GM23338 (cell line): Measurements from ENCODE around the gene YIPF6.

Experiments
- CREB1 ChIP-seq: fragments of 250-450 bp; sonication (Bioruptor Pico); IDR thresholded peaks from 2 replicates; pipeline ENCODE4 v1.5.0; 2020; ENCODE audit warnings: low read depth, mild to moderate bottlenecking, moderate library complexity
- CTCF ChIP-seq, 2 experiments: fragments of 200-600 bp in 1 of 2; sonication (generic) in 1 of 2; conservative IDR thresholded peaks; 2 replicates each; pipeline versions ENCODE4 v1.5.1 to v1.6.1; 2016 to 2017; ENCODE audit warnings: antibody characterized with exemption in 2 of 2, low read depth in 2 of 2, mild to moderate bottlenecking in 2 of 2, moderate library complexity in 1 of 2
- EZH2 ChIP-seq: fragments of 200-600 bp; sonication (generic); IDR thresholded peaks from one replicate; pipeline ENCODE4 v1.8.0; 2017; ENCODE audit warnings: antibody characterized with exemption, mild to moderate bottlenecking, low read depth; ENCODE audit not compliant: unreplicated experiment
- EZH2phosphoT487 ChIP-seq: fragments of 200-600 bp; sonication (generic); IDR thresholded peaks from one replicate; pipeline ENCODE4 v1.8.1; 2018; ENCODE audit warnings: antibody characterized with exemption; ENCODE audit not compliant: unreplicated experiment
- JUNB ChIP-seq: IDR thresholded peaks from one replicate; pipeline ENCODE4 v1.6.1; 2016; ENCODE audit warnings: antibody characterized with exemption; ENCODE audit not compliant: unreplicated experiment
- NANOG ChIP-seq: IDR thresholded peaks from 2 replicates; pipeline ENCODE4 v1.6.1; 2016; ENCODE audit warnings: antibody characterized with exemption, borderline replicate concordance
- POLR2AphosphoS5 ChIP-seq: IDR thresholded peaks from 2 replicates; pipeline ENCODE4 v1.6.1; 2016; ENCODE audit warnings: antibody characterized with exemption, low read depth
- REST ChIP-seq: IDR thresholded peaks from one replicate; pipeline ENCODE4 v1.6.1; 2018; ENCODE audit warnings: antibody characterized with exemption; ENCODE audit not compliant: unreplicated experiment
- STAT1 ChIP-seq: IDR thresholded peaks from one replicate; pipeline ENCODE4 v1.6.1; 2016; ENCODE audit warnings: antibody characterized with exemption; ENCODE audit not compliant: unreplicated experiment
- ZNF114 ChIP-seq: fragments of 250-450 bp; sonication (Bioruptor Pico); IDR thresholded peaks from 2 replicates; pipeline ENCODE4 v1.5.0; 2020; ENCODE audit warnings: mild to moderate bottlenecking, moderate library complexity
- ZNF331 ChIP-seq: fragments of 250-450 bp; sonication (Bioruptor Pico); IDR thresholded peaks from 2 replicates; pipeline ENCODE4 v1.5.0; 2020; ENCODE audit warnings: low read depth, mild to moderate bottlenecking, moderate library complexity
- ZNF462 ChIP-seq: fragments of 250-450 bp; sonication (Bioruptor Pico); IDR thresholded peaks from 2 replicates; pipeline ENCODE4 v1.5.0; 2020; ENCODE audit warnings: mild to moderate bottlenecking, moderate library complexity

GRCh38 chrX:68455151-68455510 is 43.7 kb upstream of the YIPF6 start:
- no peak for TF ChIP-seq EZH2
- TF ChIP-seq CTCF (conservative IDR thresholded peaks at IDR 0.05; ENCODE audit: low read depth in 2 of 2): no peak
- no peak for TF ChIP-seq CREB1
- no peak for TF ChIP-seq POLR2AphosphoS5
- TF ChIP-seq REST: no peak
- TF ChIP-seq ZNF331 (CRISPR knock-in tag): no peak
- TF ChIP-seq STAT1: no peak
- no peak for TF ChIP-seq JUNB
- TF ChIP-seq EZH2phosphoT487: no peak
- TF ChIP-seq ZNF462 (CRISPR knock-in tag): no peak
- TF ChIP-seq ZNF114 (CRISPR knock-in tag): no peak
- no peak for TF ChIP-seq NANOG
